Activated T-helper 9 cell treated with anti-CD3 and anti-CD28 coated beads, Interleukin-2, amount 50 U/mL, for 16 hours (primary cell): ENCODE measurements around the gene PDE4DIP.
"Not testable (repeated sequence)": the region's sequence is repeated elsewhere in the genome, so short reads cannot be mapped to it uniquely, and the experiment has no call there.

Experiments
- DNase-seq: peaks from one replicate; pipeline ENCODE4 v3.0.0-alpha.2; 2020; ENCODE audit warnings: low read depth

The PDE4DIP gene

GRCh38 chr1:148921047-148921446, 76.8 kb downstream of the PDE4DIP start:
- not testable (repeated sequence) for DNase-seq

GRCh38 chr1:148923798-148924197, 79.6 kb downstream of the PDE4DIP start:
- DNase-seq = not testable (repeated sequence)

GRCh38 chr1:148927645-148928044, 83.4 kb downstream of the PDE4DIP start:
- DNase-seq = not testable (repeated sequence)

- DNase-seq = not testable (repeated sequence)
These were observed 85.0 kb downstream of the PDE4DIP start for GRCh38 chr1:148929253-148929652.

GRCh38 chr1:148935381-148936002, 91.3 kb downstream of the PDE4DIP start:
- DNase-seq = not testable (repeated sequence)

- not testable (repeated sequence) for DNase-seq
These were observed 98.7 kb downstream of the PDE4DIP start for GRCh38 chr1:148942906-148943305.

- not testable (repeated sequence) for DNase-seq
These were observed 100.9 kb downstream of the PDE4DIP start for GRCh38 chr1:148945130-148945529.

GRCh38 chr1:148948768-148949167, 104.5 kb downstream of the PDE4DIP start:
- DNase-seq = not testable (repeated sequence)

GRCh38 chr1:148951336-148952227, 107.4 kb downstream of the PDE4DIP start:
- DNase-seq = peak; percentile 55

GRCh38 chr1:148952253-148952937, 108.2 kb downstream of the PDE4DIP start:
- peak; percentile 51 for DNase-seq

GRCh38 chr1:148952938-148953616, 108.8 kb downstream of the PDE4DIP start:
- peak; percentile 3 for DNase-seq

GRCh38 chr1:148953730-148954129, 109.5 kb downstream of the PDE4DIP start:
- DNase-seq = not testable (repeated sequence)

- DNase-seq = not testable (repeated sequence)
These were observed 114.1 kb downstream of the PDE4DIP start for GRCh38 chr1:148958343-148958742.

GRCh38 chr1:148960212-148961000, 116.2 kb downstream of the PDE4DIP start:
- not testable (repeated sequence) for DNase-seq

- DNase-seq = not testable (repeated sequence)
These were observed 118.1 kb downstream of the PDE4DIP start for GRCh38 chr1:148962127-148962857.

GRCh38 chr1:148966084-148966483, 121.9 kb downstream of the PDE4DIP start:
- not testable (repeated sequence) for DNase-seq

- not testable (repeated sequence) for DNase-seq
These were observed 123.4 kb downstream of the PDE4DIP start for GRCh38 chr1:148967580-148967979.

GRCh38 chr1:148968682-148969081, 124.5 kb downstream of the PDE4DIP start:
- DNase-seq = not testable (repeated sequence)

GRCh38 chr1:148969126-148969525, 124.9 kb downstream of the PDE4DIP start:
- not testable (repeated sequence) for DNase-seq

- not testable (repeated sequence) for DNase-seq
These were observed 131.2 kb downstream of the PDE4DIP start for GRCh38 chr1:148975453-148975852.
